NB4 (cell line): ENCODE results near the gene HIVEP2.

Source experiments
- MYC ChIP-seq: IDR thresholded peaks from 2 replicates; pipeline ENCODE4 v1.6.1; 2011; ENCODE audit warnings: low read depth, low read length
- POLR2A ChIP-seq: IDR thresholded peaks from 2 replicates; pipeline ENCODE4 v1.6.1; 2011; ENCODE audit warnings: mild to moderate bottlenecking; ENCODE audit not compliant: insufficient read length; ENCODE audit errors: extremely low read depth
- TF ChIP-seq, protein P1 (sequence below): IDR thresholded peaks from one replicate; pipeline ENCODE4 v1.5.1; 2012; ENCODE audit warnings: low read depth, low read length

DNA sequence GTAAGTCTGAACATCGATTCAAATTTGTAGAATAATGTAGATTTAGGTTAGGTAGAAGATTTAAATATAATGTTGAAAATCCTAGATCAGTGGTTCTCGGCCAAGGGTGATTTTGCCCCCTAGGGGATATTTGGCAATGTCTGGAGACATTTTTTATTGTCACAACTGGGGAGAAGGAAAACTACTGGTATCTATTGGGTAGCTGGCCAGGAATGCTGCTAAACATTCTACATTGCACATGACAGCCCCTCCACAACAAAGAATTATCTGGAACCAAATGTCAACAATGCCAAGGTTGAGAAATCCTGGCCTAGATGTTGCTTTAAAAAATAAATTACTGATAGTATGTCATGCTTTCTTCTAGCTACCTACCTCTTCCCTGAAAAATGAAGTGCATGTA, 76.1 kb downstream of the HIVEP2 start:
- TF ChIP-seq POLR2A (no peak), MYC (no peak)
- TF ChIP-seq, protein P1, sequence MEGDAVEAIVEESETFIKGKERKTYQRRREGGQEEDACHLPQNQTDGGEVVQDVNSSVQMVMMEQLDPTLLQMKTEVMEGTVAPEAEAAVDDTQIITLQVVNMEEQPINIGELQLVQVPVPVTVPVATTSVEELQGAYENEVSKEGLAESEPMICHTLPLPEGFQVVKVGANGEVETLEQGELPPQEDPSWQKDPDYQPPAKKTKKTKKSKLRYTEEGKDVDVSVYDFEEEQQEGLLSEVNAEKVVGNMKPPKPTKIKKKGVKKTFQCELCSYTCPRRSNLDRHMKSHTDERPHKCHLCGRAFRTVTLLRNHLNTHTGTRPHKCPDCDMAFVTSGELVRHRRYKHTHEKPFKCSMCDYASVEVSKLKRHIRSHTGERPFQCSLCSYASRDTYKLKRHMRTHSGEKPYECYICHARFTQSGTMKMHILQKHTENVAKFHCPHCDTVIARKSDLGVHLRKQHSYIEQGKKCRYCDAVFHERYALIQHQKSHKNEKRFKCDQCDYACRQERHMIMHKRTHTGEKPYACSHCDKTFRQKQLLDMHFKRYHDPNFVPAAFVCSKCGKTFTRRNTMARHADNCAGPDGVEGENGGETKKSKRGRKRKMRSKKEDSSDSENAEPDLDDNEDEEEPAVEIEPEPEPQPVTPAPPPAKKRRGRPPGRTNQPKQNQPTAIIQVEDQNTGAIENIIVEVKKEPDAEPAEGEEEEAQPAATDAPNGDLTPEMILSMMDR: no peak
